ENCODE results near the gene ADIPOR1. TPM values are rescaled to one million over a fixed set of nuclear protein-coding genes. Genes with fewer than 3 reads are reported as not detected.

The ADIPOR1 gene
- total RNA-seq, 4 donors from 2014 or later, result 33.8 to 80.8 (median 66.9) TPM

- no peaks in the 10 kb centered on the region for H3K9me3 ChIP-seq
- no peaks in the 10 kb centered on the region for H3K27me3 ChIP-seq
- H3K4me3 ChIP-seq, result no peak overlapping the region
- no peaks in the 10 kb centered on the region for H3K36me3 ChIP-seq
- TF ChIP-seq POLR2A (IDR thresholded peaks at IDR 0.05) (no peak), CTCF (IDR thresholded peaks at IDR 0.05) (no peak)
- H3K27ac ChIP-seq, result no peak overlapping the region
- no peaks in the 10 kb centered on the region for H3K4me1 ChIP-seq
- DNase-seq, result no peak
Measured at GRCh38 chr1:202976633-202977032, 18.5 kb upstream of the ADIPOR1 start.

- no peaks in the 10 kb centered on the region for H3K27me3 ChIP-seq
- H3K4me1 ChIP-seq, result no peaks in the 10 kb centered on the region
- no peaks in the 10 kb centered on the region for H3K9me3 ChIP-seq
- no peak overlapping the region for H3K27ac ChIP-seq
- no peaks in the 10 kb centered on the region for H3K36me3 ChIP-seq
- no peak for DNase-seq
- no peak for TF ChIP-seq POLR2A (IDR thresholded peaks at IDR 0.05)
- TF ChIP-seq CTCF (IDR thresholded peaks at IDR 0.05), result no peak
- no peak overlapping the region for H3K4me3 ChIP-seq
Measured at GRCh38 chr1:202974856-202975255, 16.7 kb upstream of the ADIPOR1 start.

GRCh38 chr1:202972046-202972445, 13.9 kb upstream of the ADIPOR1 start:
- no peaks in the 10 kb centered on the region for H3K27me3 ChIP-seq
- H3K9me3 ChIP-seq, result no peaks in the 10 kb centered on the region
- TF ChIP-seq POLR2A (IDR thresholded peaks at IDR 0.05), result no peak
- no peak for TF ChIP-seq CTCF (IDR thresholded peaks at IDR 0.05)
- no peaks in the 10 kb centered on the region for H3K36me3 ChIP-seq
- H3K4me1 ChIP-seq, result peaks cover 0 to 10% (median 5%) of the 10 kb centered on the region in 4 donors
- H3K27ac ChIP-seq, result no peak overlapping the region
- no peak for DNase-seq
- no peak overlapping the region for H3K4me3 ChIP-seq

- H3K9me3 ChIP-seq, result no peaks in the 10 kb centered on the region
- peaks cover 0 to 20% (median 8%) of the 10 kb centered on the region in 4 donors for H3K4me1 ChIP-seq
- peak in 2 of 3 donors; percentile 65 to 72 for DNase-seq
- no peaks in the 10 kb centered on the region for H3K36me3 ChIP-seq
- H3K4me3 ChIP-seq, result no peak overlapping the region
- H3K27ac ChIP-seq, result peak overlapping the region in 1 of 4 donors; percentile 91
- peak; percentile 41 to 75 (median 62) for TF ChIP-seq CTCF (IDR thresholded peaks at IDR 0.05)
- TF ChIP-seq POLR2A (IDR thresholded peaks at IDR 0.05), result no peak
- H3K27me3 ChIP-seq, result no peaks in the 10 kb centered on the region
Measured at GRCh38 chr1:202968895-202969295, 10.8 kb upstream of the ADIPOR1 start.

GRCh38 chr1:202968351-202968750, 10.2 kb upstream of the ADIPOR1 start:
- Histone ChIP-seq H3K4me3 (peak overlapping the region in 1 of 4 donors; percentile 90), H3K27ac (peak overlapping the region in 3 of 4 donors; percentile 83 to 91 (median 90))
- TF ChIP-seq CTCF (IDR thresholded peaks at IDR 0.05) (no peak), POLR2A (IDR thresholded peaks at IDR 0.05) (no peak)

More at GRCh38 chr1:202968351-202968750, 10.2 kb upstream of the ADIPOR1 start:
- H3K36me3 ChIP-seq, result no peaks in the 10 kb centered on the region
- H3K9me3 ChIP-seq, result no peaks in the 10 kb centered on the region
- no peaks in the 10 kb centered on the region for H3K27me3 ChIP-seq
- peaks cover 0 to 20% (median 8%) of the 10 kb centered on the region in 4 donors for H3K4me1 ChIP-seq
- DNase-seq, result no peak

Measured in Peyer's patch (tissue), 4 donors.